Superior temporal gyrus (tissue), 1 donor: ENCODE results near the gene CBLC.

ENCODE experiments used
- DNase-seq: peaks from one replicate; pipeline ENCODE4 v3.0.0-alpha.2; 2016; ENCODE audit errors: extremely low spot score

The CBLC gene

GRCh38 chr19:44746616-44746945 lies 31.1 kb upstream of the CBLC start:
- no peak for DNase-seq

DNA sequence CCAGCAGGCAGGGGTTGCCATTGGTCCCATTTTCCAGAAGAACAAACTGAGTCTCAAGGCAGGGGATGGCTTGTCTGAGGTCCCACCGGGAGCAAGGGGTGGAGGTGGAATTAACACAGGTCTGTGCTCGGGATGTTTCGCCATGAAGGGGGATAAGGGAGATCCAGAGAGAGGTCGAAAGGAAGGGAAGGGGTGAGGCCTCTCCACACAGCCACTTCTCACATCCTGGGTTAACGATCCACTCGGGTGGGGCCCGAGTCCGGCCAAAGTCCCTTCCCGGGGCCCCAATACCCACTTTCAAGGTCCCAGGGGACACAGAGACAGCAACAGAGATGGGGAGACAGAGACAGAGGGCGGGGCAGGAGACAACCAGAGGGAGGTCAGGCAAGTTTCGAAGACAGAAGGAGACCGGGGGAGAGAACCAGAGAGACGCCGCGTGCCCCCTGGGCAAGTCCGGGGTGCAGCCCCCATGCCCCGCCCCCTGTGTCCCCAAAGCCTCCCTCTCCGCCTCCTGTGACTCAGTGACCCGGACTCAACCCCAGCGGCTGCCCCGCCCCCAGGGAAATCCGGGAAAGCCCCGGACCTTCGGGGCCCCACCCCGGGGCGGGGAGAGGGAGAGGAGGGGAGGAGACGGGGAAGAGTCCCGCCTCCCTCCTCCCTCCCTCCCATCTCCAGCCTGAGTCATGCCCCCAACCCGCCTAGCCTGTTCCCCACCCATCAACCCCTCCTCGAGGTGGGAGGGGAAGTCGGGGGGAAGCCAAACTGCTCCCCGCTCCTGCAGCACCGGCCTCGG lies 30.5 kb upstream of the CBLC start:
- peak; percentile 27 for DNase-seq

- peak; percentile 16 for DNase-seq
Observed at GRCh38 chr19:44747739-44748425, 29.8 kb upstream of the CBLC start.

- no peak for DNase-seq
Observed at GRCh38 chr19:44748426-44749254, 29.1 kb upstream of the CBLC start, which contains the start of gene BCL3. TSS of gene BCL3 (plus strand) at chr19:44748708. CDS start at chr19:44748791, 83 bp downstream.

GRCh38 chr19:44749292-44749691 lies 28.4 kb upstream of the CBLC start:
- DNase-seq: no peak

DNA sequence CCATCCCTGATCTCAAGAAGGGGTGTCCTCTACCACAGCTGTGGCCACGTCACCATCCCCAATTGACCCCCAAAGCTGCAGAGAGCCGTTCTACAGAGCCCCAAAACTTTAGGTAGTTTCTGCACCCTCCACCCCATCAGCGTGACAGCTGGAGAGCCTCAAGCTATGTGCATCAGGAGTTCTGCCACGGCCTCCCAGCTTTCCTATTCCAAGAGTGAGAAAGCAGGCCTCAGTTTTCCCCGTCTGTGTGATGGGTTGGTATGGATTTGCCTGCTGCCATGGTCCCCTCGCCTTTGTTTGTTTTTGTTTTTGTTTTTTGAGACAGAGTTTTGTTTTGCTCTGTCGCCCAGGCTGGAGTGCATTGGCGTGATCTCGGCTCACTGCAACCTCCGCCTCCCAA lies 27.7 kb upstream of the CBLC start:
- DNase-seq: no peak

DNA sequence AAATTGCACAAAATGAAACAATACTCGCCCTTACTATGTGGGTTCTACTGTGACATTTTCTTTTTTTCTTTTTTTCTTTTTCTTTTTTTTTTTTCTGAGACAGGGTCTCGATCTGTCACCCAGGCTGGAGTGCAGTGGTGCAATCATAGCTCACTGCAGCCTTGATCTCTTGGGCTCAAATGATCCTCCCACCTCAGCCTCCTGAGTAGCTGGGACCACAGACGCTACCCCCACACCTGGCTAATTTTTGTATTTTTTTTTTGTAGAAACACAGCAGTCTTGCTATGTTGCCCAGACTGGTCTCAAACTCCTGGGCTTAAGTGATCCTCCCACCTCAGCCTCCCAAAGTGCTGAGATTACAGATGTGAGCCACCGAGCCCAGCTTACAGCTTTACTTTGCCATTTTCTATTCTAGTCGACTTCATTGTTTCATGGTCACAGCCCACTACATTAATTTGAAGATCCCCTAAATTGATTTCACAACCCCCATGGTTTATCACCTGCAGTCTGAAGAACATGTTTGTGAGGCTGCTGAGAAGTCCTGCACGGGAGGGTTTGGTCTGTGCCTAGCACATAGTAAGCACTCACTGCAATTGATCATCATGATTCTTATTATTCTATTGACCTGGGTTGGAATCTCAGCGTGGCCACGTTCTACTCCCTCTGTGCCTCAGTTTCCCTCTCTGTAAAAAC lies 25.4 kb upstream of the CBLC start:
- DNase-seq: no peak

GRCh38 chr19:44752816-44753625 lies 24.7 kb upstream of the CBLC start:
- DNase-seq: no peak

DNA sequence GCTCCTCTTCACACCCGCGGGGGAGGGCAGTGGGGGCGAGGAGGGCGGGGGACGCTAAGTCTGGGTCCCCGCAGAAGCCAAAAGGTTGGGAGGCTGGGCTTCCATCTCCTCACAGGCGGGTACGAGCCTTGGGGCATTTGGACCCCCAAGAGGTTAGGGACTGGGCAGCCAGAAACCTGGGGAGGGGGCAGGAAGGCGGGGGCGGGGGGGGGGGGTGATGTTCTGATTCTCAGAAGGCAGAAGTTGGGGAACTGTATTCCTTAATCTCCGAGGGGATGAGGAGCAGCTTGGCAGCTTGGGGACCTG lies 24.1 kb upstream of the CBLC start:
- no peak for DNase-seq

- DNase-seq: no peak
Observed at GRCh38 chr19:44753932-44754749, 23.5 kb upstream of the CBLC start.

DNA sequence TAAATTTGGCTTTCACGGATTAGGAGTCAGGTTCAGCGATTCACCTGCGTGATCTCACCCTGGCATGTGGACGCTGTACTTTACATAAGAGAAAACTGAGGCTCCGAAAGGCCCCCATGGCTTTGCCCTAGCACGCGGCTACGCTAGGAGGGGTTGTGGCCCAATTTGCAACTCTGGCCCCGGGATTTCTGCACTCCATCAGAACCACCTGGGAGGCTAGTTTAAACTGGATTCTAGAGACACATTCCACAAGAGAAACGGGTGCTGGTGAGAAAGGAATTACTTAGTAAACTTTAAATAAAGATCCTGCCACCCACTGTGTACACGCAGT lies 23.0 kb upstream of the CBLC start:
- no peak for DNase-seq

DNA sequence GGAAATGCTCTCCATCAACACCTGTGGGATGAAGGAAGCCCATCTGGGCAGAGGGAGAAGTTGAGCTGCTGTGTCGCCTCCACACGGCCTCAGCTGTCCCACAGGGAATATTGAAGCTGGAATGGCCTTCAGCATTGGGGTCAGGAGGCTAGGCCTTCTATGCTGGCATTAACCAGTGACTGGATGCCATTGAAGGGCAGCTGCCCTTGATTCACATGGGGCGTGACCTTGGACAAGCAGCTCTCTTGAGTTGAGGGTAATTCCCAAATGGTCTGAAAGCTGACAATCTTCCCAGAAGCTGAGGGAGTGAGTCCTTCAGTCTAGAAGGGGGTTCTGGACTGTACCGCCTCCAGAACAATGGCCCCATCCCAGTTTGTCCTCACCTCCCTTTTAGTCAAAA lies 22.5 kb upstream of the CBLC start:
- DNase-seq: no peak

- no peak for DNase-seq
Observed at GRCh38 chr19:44756089-44756562, 21.6 kb upstream of the CBLC start.

- no peak for DNase-seq
Observed at GRCh38 chr19:44757057-44757734, 20.5 kb upstream of the CBLC start.

DNA sequence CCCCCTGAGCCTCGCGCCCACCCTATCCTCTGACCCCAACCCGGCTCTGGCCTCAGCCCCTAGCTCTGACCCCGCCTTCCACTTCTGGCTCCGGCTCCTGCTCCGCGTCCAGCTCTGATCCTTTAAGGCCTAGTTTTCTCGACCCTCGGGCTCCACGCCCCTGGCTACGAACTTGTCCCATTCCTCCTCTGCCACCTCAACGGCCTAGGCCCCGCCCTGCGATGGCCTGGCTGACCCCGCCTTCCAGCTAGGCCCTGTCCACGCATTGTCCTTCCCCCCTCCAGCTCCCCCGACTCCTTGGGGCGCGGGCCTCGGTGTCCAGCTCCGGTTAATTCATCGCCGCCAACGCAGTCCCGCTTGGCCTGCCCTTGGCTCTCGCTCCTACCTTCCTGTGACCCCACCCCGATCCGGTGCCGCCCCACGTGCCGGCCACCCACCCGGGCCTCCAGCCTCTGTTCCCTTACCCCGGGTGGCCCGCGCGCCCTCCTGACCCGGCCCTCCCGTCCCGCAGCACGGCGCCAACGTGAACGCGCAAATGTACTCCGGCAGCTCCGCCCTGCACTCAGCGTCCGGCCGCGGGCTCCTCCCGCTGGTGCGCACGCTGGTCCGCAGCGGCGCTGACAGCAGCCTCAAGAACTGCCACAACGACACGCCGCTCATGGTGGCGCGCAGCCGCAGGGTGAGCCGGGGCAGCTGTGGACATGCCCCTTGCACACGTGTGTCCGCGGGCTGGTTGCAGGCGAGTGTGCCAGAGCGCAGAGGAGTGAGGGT lies 19.8 kb upstream of the CBLC start:
- peak; percentile 33 for DNase-seq

DNA sequence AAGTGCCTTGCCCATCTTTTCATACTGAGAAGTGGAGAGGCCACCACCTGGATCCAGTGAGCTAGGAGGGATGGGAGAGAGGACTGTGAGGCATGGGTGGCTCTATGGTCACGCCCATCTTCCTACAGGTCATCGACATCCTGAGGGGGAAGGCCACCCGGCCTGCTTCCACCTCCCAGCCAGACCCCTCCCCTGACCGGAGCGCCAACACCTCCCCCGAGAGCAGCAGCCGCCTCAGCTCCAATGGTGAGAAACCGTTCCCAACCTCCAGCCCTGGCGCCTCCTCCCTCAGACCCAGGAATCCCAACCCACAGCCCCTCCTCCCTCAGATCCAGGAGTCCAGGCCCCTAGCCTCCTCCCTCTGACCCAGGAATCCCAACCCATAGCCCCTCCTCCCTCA lies 19.1 kb upstream of the CBLC start:
- DNase-seq: no peak

DNA sequence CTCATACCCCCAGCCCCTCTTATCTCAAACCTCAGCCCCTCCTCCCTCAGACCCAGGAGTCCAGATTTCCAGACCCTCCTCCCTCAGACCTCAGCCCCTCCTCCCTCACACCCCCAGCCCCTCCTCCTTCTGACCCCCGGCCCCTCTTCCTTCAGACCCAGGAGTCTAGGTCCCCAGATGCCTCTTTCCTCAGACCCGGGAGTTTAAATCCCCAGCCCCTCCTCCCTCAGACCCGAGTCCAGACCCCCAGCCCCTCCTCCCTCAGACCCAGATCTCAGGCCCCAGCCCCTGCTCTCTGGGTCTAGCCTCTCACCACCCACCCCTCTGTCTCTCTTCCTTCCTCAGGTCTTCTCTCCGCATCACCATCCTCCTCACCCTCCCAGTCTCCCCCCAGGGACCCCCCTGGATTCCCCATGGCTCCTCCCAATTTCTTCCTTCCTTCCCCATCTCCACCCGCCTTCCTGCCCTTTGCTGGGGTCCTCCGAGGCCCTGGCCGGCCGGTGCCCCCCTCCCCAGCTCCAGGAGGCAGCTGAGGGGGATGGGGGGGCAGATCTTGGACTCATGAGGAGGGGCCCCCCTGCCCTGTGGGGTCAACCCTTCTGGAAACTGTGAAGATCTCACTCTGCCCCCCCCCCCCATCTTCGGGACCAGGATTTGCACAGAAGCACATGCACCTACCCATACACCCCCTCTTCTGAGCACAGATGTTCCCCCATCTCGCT lies 18.4 kb upstream of the CBLC start:
- DNase-seq: no peak

DNA sequence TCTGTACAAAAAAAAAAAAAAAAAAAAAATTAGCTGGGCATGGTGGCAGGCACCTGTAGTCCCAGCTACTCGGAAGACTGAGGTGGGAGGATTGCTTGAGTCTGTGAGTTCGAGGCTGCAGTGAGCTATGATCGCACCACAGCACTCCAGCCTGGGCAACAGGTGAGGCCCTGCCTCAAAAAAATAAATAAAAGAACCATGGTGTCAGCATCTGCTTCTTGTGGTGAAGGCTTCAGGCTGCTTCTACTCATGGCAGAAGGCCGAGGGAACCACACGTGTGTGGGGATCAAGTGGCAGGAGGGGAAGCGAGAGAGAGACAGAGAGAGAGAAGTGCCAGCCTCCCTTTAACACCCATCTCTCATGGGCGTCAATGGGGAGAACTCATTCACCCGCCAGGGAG lies 15.7 kb upstream of the CBLC start:
- DNase-seq: no peak
